ENCODE data around the gene SNX30.
A peak's percentile ranks its signal among the peaks of the same experiment; 100 is the strongest.

The SNX30 gene

DNA sequence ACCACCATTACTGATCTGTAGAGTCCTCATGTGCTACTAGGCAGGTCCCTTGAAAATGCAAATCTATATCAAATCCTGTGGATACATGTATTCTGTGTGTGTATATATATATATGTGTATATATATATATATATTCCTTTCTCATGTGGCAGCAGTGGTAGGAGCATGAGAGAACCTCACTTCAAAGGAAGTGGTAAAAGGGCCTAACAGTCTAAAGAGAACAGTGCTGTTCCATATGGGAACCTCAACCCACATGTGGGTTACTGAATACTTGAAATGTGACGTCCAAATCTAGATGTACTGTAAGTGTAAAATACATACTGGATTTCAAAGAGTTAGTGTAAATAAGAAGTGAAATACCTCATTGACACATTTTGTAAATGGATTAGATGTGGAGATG, 134.8 kb downstream of the SNX30 start:
- no peak for DNase-seq (ENCODE audit: low spot score)

DNA sequence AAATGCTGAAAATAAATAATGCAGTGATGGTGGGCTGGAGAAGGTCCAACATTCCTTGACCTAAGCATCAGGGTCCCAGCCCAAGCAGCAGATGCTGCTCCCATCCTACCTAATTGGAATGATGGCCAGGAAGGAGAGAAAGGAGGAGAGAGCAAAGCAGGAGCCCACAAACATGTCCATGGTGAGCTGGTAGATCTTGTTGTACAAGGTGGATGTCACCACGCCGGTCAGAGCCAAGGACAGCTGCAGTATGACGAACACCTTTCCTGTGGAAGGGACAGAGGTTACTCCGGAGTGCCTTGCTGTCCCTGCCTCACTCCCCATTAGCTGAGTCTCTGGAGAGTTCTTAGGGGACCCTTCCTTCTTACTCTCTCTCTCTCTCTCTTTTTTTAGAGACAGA, 135.8 kb downstream of the SNX30 start:
- no peak for DNase-seq (ENCODE audit: low spot score)

DNA sequence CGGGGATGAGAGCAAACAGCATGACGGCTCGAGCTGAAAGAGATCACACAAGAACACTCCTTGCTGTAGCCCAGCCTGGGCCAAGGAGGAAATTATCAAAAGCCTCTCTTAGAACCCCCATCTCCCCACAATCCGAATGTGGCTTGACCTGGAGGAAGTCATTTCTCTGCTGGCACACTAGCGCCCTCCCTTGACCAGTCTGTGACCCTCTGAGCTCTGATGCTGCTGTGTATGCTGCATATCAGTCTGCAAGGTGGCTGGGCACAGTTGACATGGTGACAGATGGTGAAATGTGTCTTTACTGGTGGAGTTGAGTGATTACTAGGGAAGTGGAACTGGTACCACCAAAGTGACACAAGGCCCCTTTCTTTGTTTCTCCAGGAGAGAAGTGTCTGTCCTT, 136.8 kb downstream of the SNX30 start:
- no peak for DNase-seq (ENCODE audit: low spot score)

DNA sequence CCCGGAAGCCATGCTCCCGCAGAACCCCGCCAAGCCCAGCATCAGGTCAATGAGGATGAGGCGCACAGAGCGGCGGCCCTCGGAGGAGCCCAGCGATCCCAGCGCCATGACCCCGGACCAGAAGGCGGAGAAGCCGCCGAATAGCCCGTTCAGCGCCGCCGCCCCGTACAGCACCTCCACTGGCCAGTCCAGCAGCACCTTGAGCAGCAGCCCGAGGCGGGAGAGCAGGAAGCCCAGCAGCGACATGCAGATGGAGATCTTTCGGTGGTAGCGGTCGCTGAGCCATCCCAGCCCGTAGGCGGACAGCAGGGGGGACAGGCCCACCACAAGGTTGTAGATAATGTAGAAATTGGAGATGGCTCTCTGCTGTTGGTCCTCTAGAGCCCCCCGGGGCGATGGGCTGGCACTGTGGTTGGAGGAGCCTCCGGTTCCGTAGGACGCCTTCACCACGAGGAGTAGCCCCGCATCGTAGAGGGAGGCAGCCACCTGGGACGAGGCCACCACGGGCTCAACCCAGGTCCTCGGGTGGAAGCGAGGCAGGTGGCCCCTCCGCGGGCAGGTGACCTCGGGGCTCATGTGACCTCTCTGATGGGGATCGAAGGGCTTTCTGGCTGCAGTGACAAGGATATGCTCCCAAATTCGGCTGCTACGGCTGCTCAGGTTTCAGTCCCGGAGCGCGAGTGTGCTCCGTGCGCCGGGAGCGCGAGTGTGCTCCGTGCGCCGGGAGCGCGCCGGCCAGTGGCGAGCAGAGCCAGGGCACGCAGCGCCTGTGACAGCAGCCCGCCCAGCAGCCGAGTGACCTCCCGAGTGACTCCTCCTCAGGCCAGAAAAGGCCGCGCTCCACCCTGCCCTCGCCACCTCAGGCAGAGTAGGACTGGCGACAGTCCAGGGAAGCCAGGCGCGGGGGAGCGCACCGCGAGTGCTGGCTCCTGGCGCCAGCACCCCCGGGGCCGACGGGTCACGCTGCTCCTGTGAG, 139.8 kb downstream of the SNX30 start, which contains the start of gene SLC46A2:
TSS of gene SLC46A2 (minus strand) at position 771 of the 976 bp plus-strand sequence. CDS start at position 576, 195 bp downstream.
- no peak for DNase-seq (ENCODE audit: low spot score)

DNA sequence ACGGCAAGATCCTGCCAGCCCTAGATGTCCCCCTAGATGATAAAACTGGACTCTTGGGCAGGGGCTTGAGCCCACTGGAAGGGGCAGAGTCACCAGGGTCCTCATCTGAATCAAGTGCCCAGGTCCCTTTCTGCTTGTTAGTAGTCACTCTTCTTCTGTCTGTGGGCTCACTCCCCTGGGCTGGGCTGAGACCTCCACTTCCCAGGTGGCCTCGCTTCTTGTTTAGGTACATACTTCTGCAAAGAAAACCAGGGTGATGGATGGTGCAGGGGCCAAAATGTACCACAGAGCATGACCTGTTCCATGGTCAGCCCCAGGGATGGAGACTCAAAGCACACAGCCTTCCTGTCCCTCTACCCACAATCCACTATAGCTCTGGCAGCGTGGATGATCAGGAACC, 141.0 kb downstream of the SNX30 start:
- no peak for DNase-seq (ENCODE audit: low spot score)

DNA sequence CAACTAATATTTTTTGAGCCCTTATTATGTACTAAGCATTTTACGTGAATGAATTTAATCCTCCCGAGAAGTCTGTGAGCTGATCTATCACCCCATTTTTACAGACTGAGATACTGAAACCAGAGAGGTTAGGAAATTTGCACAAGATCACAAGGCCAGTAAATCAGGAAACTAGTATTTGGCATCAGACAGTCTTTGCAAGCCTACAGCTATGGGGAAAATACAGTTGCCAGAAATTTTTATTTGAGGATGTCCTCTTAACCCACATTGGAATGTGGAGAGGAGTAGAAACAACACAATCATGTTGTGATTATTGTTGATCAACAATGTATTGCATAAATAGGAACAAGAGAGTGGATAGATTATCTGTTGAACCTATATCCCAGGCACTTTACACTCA, 142.4 kb downstream of the SNX30 start:
- DNase-seq (ENCODE audit: low spot score) = no peak

DNA sequence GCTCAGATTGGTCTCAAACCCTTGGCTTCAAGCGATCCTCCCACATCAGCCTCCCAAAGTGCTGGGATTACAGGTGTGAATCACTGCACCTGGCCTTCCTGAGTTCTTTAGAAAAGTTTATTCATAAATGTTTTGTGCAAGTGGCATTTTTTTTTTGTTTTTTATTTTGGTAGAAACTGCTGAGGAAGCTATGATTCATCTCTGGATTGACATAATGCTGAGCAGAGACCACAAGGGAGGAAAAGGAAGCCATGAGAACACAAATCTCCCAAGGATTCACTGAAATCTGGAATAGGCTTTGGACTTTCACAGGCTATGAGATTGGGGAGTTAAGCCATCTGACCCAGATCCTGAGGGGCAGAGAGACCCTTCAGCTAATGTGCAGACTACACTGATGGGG, 143.5 kb downstream of the SNX30 start:
- DNase-seq (ENCODE audit: low spot score) = no peak

DNA sequence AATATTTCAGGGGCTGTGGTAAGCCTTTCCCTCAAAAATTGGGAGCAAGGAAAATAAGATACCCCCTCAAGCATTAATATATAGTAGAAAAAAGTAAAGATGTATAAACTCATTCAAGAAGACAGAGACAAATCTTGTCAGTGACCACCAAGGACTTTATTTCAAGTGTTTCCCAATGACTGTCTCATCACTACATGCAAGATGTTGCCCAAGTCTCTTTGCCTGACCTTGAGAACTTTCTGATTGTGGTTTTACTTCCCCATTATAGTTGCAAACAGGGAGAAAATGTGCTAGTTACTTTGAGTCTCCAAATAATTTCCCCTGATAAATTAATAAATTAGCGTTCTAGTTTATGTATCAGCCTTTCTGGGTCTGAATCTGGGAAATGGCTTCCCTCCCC, 144.1 kb downstream of the SNX30 start:
- DNase-seq (ENCODE audit: low spot score) = no peak

DNA sequence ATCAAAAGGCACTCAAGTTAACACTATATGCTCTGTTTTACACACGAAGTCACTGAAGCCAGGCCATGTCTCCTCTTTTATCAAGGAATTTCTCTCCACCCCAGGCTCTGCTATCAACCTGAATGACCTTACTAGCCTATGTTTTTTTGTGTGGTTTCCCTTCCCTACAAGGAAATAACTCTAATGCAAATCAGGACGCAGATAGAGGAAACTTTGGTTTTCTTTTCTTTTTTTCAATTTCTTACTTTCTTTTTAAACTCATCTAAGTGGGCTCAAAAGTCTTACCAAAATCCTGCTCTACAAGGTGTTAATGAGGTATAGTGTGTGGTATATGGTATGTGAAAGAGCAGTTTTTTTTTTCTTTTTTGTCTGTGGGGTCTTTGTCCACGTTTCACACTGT, 145.6 kb downstream of the SNX30 start:
- no peak for DNase-seq (ENCODE audit: low spot score)

DNA sequence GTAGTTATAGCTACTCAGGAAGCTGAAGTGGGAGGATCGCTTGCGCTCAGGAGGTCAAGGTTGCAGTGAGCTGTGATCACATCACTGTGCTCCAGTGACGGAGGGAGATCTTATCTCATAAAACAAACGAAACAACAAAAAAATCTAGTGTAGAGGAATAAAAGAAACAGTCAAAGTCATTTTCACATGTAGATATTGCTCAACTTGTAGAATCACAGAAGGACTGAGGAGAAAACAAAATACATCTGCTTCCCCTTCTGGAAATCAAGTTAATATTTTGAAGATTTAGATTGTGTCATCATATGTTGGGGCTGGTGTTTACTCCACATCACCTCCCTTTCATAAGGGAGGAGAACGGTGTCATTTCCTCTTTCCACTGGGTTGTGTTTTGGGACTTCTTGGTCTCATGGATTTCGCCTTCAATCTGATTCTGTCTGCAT, 148.3 kb downstream of the SNX30 start:
- DNase-seq (ENCODE audit: low spot score) = no peak

DNA sequence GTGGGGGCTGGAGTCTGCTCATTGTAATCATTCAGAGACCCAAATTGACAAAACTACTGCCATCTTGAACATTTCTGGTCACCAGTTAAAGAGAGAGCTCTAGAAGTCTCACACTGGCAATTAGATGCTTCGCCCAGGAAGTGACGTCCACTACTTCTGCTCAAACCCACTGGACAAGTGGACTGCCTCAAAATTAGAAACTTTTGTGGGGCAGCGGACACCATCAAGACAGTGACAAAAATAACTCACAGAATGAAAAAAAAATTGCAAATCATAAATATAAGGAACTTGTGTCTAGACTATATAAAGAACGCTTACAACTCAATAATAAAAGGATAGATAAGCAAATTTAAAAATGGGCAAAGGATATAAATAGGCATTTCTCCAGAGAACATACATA, 149.9 kb downstream of the SNX30 start:
- no peak for DNase-seq (ENCODE audit: low spot score)

DNA sequence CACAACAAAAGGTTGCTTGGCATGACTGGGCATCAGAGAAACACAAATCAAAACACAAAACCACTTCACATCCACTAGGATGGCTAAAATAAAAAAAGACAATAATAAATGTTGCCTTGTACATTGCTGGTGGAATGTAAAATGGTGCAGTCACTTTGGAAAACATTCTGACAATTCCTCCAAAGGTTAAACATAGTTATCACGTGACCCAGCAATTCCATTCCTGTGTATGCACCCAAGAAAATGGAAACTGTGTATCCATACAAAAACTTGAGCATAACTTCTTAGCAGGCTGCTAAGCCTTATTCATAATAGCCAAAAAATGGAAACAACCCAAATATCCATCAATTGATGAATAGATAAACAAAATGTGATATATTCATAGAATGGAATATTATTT, 150.3 kb downstream of the SNX30 start:
- DNase-seq (ENCODE audit: low spot score) = no peak

DNA sequence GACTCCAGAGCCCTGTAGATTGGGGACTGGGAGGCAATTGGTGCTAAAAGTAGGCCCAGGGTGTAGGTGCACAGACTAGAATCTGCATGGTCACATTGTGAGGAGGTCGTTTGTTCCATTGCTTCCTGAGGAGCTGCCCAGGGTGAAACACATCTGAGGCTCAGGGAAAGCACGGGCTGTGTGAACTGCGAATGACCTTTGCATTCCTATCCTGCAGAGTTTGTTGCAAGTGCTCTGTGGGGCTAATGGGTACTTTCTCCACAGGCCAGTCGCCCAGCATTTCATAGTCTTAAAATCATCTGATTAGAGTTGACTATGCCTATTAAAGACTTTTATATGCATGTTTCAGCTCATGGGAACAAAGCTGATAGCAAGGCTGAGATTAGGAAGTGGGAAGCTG, 154.5 kb downstream of the SNX30 start:
- DNase-seq (ENCODE audit: low spot score) = no peak

DNA sequence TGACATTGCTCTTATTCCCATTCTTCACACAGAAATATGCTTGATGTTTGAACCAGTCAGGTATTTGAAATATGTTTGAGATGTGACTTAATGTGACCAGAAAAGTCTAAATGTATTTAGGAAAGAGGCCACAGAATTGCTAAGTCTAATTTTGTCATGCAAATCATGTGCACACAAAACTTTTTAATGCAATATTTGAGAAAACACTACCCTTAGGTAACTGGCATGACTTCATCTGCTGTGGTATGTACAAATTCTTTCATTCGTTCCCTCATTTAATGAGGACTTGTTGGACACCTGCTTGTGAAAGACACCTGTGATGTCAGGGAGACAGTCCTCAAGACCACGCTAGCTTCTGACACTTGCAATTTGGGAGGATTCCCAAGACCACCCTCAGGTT, 161.2 kb downstream of the SNX30 start:
- DNase-seq (ENCODE audit: low spot score) = no peak

DNA sequence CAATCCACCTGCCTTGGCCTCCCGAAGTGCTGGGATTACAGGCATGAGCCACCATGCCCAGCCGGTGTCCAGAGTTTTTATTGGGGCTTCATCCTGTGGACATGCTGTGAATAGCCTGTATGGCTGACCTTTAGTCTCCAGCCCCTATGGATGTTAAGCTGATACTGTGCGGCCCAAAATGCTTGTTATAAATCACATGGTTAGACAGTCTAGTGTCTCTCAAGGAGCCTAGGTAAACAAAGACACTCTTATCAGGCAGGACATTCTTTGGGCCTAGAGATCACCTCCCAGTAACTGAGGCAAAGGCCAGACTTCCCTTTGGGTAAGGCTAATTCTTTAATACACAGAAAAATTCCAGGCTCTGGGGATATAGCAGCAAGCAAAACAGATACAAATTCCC, 162.1 kb downstream of the SNX30 start:
- no peak for DNase-seq (ENCODE audit: low spot score)

DNA sequence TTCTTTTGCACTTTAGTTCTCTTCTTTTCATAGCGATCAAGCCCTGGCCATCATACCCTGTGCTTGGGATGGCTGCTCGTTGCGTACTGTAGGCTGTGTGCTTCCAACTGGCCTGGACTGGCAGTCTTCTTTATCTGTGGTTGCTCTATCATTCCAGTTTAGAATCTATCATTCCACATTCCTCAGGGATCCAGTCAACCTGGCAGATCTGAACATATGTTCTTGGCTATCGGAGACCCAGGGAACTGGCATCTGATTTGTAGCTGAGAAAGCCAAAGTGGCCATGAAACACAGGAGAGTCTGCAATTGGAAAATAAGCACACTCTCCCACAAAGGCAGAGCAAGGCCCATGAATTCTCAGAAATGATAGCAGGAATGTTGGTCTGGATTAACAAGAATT, 162.8 kb downstream of the SNX30 start:
- DNase-seq (ENCODE audit: low spot score) = no peak

DNA sequence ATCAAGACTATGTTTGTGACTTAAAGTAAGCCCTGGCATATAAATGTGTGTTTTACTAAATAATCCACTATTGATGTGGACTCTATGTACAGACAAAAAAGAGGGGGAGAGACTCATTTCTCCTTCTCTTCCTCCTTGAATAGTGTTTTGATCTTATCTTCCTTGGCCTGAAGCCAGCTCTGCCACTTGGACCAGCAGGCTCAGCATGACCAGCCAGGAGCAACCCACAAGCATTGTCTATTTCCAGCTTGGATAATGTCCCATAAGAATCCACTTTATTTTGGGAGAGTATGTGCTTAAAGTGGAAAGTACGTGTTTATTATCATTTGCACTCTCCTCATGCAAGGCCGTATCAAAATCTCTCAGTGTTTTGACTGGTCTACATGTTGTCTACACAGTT, 164.0 kb downstream of the SNX30 start:
- no peak for DNase-seq (ENCODE audit: low spot score)

DNA sequence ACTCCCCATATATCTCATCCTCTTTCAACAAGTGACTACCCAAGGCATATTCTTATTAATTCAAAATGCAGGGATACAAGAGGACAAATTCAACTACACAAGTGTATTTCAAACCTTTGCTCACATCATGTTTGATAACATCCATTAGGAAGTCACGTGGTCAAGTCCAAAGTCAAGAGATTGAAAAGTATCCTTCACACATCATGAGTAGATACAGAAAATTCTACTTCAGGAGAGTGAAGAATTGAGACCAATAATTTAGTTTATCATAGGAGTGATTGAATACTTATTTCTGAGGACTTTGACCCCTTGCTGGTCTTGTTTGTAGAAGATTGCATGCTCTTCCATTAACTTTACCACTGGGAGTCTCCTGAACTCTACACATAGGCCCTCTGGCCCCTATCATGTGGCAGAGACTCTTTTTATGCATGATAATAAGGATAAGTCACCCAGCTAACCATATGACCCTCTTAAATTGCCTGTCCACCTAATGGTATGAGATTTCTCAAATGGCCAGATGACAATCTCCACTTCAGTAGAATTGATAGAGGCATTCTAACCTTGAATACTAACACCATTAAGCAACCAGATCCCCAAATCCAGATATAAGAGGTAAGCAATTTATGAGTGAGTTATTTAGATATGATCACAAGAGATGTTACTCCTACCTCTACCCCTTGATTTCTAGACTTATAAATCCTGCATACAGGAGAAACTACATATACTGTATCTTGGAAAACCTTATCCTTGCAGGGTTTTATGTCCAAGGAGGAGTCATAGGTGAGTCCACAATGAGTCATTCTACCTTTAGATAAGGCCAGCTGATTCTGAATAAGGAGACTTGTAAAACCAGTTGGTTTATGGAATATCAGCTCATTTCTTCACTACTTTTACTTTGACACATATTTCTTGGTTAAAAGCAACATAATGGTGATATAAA, 166.8 kb downstream of the SNX30 start:
- no peak for DNase-seq (ENCODE audit: low spot score)

DNA sequence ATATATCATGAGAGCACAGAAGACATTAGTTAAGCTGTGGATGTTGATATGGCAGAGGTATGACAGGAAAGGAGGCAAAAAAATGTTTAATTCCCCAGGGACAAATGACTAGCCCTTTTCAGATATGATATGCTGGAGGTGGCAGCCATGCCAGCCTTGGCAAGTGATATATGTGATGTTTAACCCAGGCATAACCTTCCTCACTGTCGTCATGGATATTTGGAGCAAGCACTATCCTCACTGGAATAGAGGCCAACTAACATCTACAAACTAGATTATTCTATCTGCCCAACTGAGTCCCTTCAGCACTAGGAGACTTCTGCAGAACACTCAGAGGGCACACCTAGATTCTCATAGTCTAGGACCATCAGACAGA, 167.4 kb downstream of the SNX30 start:
- DNase-seq (ENCODE audit: low spot score) = no peak

DNA sequence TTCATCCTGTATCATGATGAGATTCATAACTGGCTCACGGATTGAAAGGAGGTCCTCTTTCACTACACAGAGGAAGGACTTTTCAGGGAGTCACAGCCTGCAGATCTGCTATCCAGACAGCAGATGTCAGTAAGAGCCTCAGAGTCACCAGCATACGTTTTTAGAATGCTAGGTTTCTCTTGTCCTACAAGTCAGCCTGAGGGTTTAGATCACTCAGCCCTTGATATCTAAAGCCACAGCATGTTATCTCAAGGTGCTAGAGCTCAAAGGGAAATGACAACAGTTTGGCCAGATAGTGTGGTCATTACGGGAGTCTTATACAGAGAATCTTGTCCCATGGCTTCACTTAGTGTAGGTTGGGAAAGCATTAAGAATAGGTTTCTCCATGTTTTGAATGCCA, 171.0 kb downstream of the SNX30 start:
- DNase-seq (ENCODE audit: low spot score) = peak; percentile 10
